Tibial artery (tissue), 4 donors: ENCODE measurements around the gene TCOF1.

Experiments
- DNase-seq, 2 donors: peaks; one replicate each; pipeline ENCODE4 v3.0.0-alpha.2; 2019
- H3K27ac ChIP-seq, 2 donors: fragments of 200-600 bp; sonication (generic) in 1 of 2; 1 replicate in 1 of 2; 2 replicates in 1 of 2; pipeline ENCODE4 v1.5.1; 2018 to 2019; ENCODE audit warnings: mild to moderate bottlenecking in 1 of 2
- H3K27me3 ChIP-seq, 2 donors: fragments of 200-600 bp; sonication (generic) in 1 of 2; one replicate each; pipeline versions ENCODE4 v1.5.1 to v1.6.0; 2016 to 2019
- H3K36me3 ChIP-seq, 3 donors: fragments of 200-600 bp; sonication (generic) in 2 of 3; one replicate each; pipeline ENCODE4 v1.5.1; 2016 to 2019; ENCODE audit warnings: mild to moderate bottlenecking in 2 of 3
- H3K4me1 ChIP-seq, 4 donors: fragments of 200-600 bp; sonication (generic) in 2 of 4; 1 replicate in 3 of 4; 2 replicates in 1 of 4; pipeline ENCODE4 v1.5.1; 2016 to 2019
- H3K4me3 ChIP-seq, 2 donors: fragments of 200-600 bp; sonication (generic) in 1 of 2; 1 replicate in 1 of 2; 2 replicates in 1 of 2; pipeline ENCODE4 v1.5.1; 2018 to 2019; ENCODE audit warnings: mild to moderate bottlenecking in 2 of 2
- H3K9me3 ChIP-seq, 3 donors: fragments of 200-600 bp; sonication (generic) in 1 of 3; one replicate each; pipeline ENCODE4 v1.5.1; 2016 to 2019
- intact Hi-C: fragments of 100-400 bp; cut with DNase I; formaldehyde crosslinking; loops from one replicate; pipeline ENCODE4 v1.15.0; 2023; ENCODE audit warnings: low total_unique reads
- TF ChIP-seq, protein P1 (sequence below), 2 experiments: fragments of 200-600 bp in 1 of 2; fragments of 450-650 bp in 1 of 2; IDR thresholded peaks; one replicate each; pipeline ENCODE4 v1.5.1; 2017 to 2019; ENCODE audit warnings: antibody characterized with exemption in 2 of 2, mild to moderate bottlenecking in 1 of 2, moderate library complexity in 1 of 2

The TCOF1 gene

DNA sequence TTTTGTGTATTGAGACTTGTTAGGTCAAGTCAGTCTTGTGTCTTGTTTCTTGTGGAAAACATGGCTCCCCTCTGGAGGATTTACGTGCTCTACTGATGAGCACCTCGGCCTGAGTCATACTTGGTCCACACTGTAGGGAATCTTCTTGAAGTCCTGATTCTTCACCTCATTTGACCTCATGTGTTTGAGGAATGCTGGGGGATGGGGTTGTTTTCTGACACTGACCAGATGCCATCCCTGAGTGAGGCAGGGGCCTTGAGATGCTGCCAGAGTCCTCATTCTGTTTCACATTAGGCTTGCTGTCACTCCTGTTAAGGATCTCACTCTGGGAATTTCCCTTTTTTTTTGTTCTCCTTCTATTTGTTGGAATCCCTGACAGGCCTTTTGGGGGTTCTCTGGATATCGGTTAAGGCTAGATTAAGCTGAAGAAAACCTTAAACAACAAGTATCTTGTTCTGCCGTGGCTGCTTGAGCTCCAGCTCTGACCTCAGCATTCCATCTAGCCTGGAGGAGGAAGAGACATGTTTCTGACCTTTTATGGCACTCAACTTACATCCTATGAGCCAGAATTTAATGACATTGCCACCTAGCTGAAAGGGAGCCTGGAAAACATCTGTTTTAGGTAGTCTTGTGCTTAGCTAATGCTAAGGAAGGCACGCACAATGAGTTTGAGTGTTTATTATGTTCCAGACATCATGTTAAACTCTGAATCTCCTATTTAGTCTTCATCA is 20.6 kb downstream of the TCOF1 start:
- intact Hi-C loops = no loop called here
- H3K9me3 ChIP-seq = no peaks in the 10 kb centered on the region
- no peaks in the 10 kb centered on the region for H3K27me3 ChIP-seq
- no peak for DNase-seq
- no peak overlapping the region for H3K27ac ChIP-seq
- peaks cover 80 to 100% (median 97%) of the 10 kb centered on the region in 3 donors for H3K36me3 ChIP-seq
- no peak overlapping the region for H3K4me3 ChIP-seq
- H3K4me1 ChIP-seq = no peaks in the 10 kb centered on the region
- TF ChIP-seq, protein P1, sequence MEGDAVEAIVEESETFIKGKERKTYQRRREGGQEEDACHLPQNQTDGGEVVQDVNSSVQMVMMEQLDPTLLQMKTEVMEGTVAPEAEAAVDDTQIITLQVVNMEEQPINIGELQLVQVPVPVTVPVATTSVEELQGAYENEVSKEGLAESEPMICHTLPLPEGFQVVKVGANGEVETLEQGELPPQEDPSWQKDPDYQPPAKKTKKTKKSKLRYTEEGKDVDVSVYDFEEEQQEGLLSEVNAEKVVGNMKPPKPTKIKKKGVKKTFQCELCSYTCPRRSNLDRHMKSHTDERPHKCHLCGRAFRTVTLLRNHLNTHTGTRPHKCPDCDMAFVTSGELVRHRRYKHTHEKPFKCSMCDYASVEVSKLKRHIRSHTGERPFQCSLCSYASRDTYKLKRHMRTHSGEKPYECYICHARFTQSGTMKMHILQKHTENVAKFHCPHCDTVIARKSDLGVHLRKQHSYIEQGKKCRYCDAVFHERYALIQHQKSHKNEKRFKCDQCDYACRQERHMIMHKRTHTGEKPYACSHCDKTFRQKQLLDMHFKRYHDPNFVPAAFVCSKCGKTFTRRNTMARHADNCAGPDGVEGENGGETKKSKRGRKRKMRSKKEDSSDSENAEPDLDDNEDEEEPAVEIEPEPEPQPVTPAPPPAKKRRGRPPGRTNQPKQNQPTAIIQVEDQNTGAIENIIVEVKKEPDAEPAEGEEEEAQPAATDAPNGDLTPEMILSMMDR (IDR thresholded peaks at IDR 0.05) = no peak

DNA sequence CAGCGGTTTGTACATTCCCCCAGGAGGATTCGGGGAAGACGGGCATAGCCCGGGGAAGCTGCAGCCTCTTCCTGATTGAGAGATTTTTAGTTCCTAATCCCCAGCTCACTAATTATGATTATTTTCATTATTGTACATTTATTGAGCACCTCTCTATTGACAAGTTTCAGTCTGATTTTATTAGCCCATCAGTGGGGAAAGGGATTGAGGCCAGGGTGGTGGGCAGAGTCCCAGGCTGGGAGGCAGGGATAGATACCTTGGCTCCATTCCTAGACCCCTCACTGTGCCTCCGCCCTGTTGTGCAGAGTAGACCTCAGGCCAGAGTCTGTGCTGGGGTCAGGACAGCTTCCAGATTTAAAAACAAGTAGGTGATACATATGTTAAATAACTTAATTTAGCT is 27.2 kb downstream of the TCOF1 start:
- DNase-seq = no peak
- TF ChIP-seq, protein P1 (IDR thresholded peaks at IDR 0.05) = no peak
- Histone ChIP-seq H3K27me3 (no peaks in the 10 kb centered on the region), H3K4me1 (no peaks in the 10 kb centered on the region), H3K9me3 (no peaks in the 10 kb centered on the region), H3K4me3 (no peak overlapping the region), H3K27ac (no peak overlapping the region), H3K36me3 (peaks cover 68 to 100% (median 97%) of the 10 kb centered on the region in 3 donors)
- intact Hi-C loops = no loop called here

DNA sequence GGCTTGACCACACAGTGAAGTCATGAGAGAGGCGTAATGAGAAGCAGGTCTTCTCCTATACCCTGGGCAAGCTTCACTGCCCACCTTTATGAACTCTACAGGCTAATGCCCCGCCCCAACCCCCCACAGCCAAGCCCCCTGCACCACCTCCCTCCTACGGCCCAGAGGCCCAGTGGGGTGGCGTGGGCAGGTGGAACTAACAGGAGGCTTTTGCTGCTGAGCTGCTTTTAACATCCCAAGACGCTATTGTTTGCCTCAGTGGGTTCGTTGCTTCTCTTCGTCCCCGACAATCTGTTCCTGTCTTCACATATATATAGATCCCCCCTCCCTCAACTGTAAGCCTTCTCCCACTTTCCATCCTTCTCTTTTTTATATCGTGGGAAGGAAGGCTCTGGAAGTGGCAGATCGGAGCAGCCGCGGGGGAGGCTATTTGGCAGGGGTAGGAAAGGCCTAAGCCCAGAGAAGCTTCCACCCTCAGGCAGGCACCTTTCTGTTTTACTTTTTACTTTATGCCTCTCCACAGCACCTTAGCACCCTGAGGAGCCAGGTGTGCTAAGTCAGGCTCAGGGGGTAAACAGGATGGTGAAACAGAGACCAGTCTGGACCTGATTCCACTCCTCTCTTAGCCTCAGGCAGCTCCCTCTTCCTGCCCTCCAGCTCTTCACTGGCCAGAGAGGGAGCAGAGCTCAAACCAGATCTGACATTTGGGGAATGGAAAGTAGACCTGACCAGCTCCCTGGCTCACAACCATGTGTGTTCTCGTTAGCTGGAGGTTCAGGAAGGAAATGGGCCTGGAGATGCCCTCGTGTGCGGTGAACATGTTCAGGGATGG is 28.7 kb downstream of the TCOF1 start:
- no peaks in the 10 kb centered on the region for H3K4me1 ChIP-seq
- no peak overlapping the region for H3K4me3 ChIP-seq
- intact Hi-C loops = no loop called here
- H3K36me3 ChIP-seq = peaks cover 68 to 100% (median 97%) of the 10 kb centered on the region in 3 donors
- no peak overlapping the region for H3K27ac ChIP-seq
- TF ChIP-seq, protein P1 (IDR thresholded peaks at IDR 0.05) = no peak
- no peaks in the 10 kb centered on the region for H3K27me3 ChIP-seq
- H3K9me3 ChIP-seq = no peaks in the 10 kb centered on the region
- no peak for DNase-seq

DNA sequence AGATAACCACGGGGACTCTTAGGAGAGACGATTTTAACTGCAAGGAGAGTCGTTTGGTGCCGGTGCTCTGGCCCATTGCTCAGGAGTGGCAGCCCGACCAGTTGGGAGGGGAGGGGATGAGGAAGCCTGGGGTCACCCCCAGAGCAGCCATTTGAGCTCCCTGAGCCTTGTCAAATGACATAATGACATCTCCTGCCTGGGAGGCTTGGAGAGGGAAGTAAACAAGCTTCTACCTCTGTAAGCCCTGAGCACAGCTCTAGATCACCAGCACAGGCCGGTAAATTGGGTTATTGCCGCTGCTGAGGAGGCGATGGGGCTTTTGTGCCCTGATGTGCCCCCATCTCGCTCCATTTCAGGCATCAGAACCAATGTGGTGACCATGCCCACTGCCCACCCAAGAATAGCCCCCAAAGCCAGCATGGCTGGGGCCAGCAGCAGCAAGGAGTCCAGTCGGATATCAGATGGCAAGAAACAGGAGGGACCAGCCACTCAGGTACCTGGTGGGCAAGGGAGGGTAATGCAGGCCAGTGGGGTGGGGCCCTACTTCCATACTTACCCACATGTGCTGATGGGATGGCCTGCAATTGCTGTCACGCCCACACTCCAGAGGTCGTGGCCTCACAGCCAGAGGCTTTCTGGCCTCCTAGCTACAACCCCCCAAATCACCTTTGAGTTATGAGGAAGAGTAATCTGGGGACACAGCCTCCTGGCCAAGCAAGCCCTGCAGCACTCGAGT is 32.2 kb downstream of the TCOF1 start:
- no peaks in the 10 kb centered on the region for H3K4me1 ChIP-seq
- H3K27me3 ChIP-seq = no peaks in the 10 kb centered on the region
- no peak overlapping the region for H3K27ac ChIP-seq
- intact Hi-C loops = no loop called here
- TF ChIP-seq, protein P1 (IDR thresholded peaks at IDR 0.05) = no peak
- H3K36me3 ChIP-seq = peaks cover 50 to 100% (median 97%) of the 10 kb centered on the region in 3 donors
- no peak overlapping the region for H3K4me3 ChIP-seq
- no peak for DNase-seq
- H3K9me3 ChIP-seq = no peaks in the 10 kb centered on the region

DNA sequence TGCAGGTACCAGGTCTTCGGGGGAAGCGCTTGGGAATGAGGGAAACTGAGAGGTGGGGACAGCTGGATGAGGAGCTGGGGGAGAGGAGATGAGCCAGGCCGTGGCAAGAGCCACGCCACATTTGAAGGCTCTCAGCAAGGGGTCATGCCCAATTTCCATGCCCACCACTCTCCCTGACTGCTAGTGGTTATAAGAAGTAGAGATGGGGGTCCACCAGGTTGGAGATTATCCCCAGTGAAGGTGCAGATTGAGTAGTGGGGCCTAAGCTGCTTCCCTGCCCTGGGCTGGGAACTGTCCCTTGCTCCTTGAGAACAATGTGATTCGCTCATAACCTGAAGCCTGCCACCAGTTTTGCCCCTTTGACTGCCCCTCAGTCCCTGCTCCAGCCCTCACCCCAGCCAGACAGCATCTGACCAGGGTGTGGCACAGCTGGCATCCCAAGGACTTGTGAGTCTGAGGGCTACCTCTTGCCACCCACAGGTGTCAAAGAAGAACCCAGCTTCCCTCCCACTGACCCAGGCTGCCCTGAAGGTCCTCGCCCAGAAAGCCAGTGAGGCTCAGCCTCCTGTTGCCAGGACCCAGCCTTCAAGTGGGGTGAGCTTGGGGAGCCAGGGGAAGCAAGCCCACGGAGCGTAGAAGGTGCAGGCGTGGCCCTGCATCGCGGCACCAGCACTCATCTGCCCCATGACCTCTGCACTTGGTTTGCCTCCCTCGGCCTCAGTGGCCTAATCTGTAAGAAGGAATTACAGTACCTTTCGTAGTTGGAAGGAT is 33.8 kb downstream of the TCOF1 start:
- H3K36me3 ChIP-seq = peaks cover 50 to 100% (median 96%) of the 10 kb centered on the region in 3 donors
- no peaks in the 10 kb centered on the region for H3K4me1 ChIP-seq
- no peak overlapping the region for H3K27ac ChIP-seq
- TF ChIP-seq, protein P1 (IDR thresholded peaks at IDR 0.05) = no peak
- intact Hi-C loops = no loop called here
- H3K9me3 ChIP-seq = no peaks in the 10 kb centered on the region
- H3K4me3 ChIP-seq = no peak overlapping the region
- no peaks in the 10 kb centered on the region for H3K27me3 ChIP-seq
- no peak for DNase-seq
